ENCODE data around the gene KCNK13.

- TF ChIP-seq MAX (CRISPR knock-in tag; IDR thresholded peaks at IDR 0.05) (no peak), RBFOX2 (IDR thresholded peaks at IDR 0.05; ENCODE audit: low read depth, low read length) (no peak), GABPA (tag; conservative IDR thresholded peaks at IDR 0.05; ENCODE audit: low read depth) (no peak), CBX5 (IDR thresholded peaks at IDR 0.05; ENCODE audit: borderline replicate concordance, low read depth) (no peak), KDM5B (IDR thresholded peaks at IDR 0.05; ENCODE audit: insufficient replicate concordance, low read depth, low read length) (no peak), CEBPG (CRISPR knock-in tag; IDR thresholded peaks at IDR 0.05) (no peak), CEBPG (tag; conservative IDR thresholded peaks at IDR 0.05 in 1 of 2, IDR thresholded peaks at IDR 0.05 in 1 of 2) (no peak), CTCF (IDR thresholded peaks at IDR 0.05 in 2 of 3, conservative IDR thresholded peaks at IDR 0.05 in 1 of 3; ENCODE audit: insufficient read depth in 2 of 3, low read depth in 1 of 3, low read length in 3 of 3) (no peak), RCOR1 (IDR thresholded peaks at IDR 0.05; ENCODE audit: borderline replicate concordance in 1 of 2, low read depth in 2 of 2, low read length in 2 of 2) (no peak), ARNT (IDR thresholded peaks at IDR 0.05) (no peak), YY1 (IDR thresholded peaks at IDR 0.05; ENCODE audit: borderline replicate concordance in 1 of 3, control insufficient read depth in 1 of 3, extremely low read depth in 1 of 3, insufficient read depth in 3 of 3, insufficient read length in 1 of 3, insufficient replicate concordance in 2 of 3, low read depth in 1 of 3, low read length in 2 of 3) (no peak), JUN (IDR thresholded peaks at IDR 0.05; ENCODE audit: borderline replicate concordance, low read depth, low read length) (no peak), JUN (CRISPR knock-in tag; IDR thresholded peaks at IDR 0.05; ENCODE audit: borderline replicate concordance) (no peak), KAT7 (CRISPR knock-in tag; IDR thresholded peaks at IDR 0.05; ENCODE audit: borderline replicate concordance) (no peak), CCNT2 (IDR thresholded peaks at IDR 0.05; ENCODE audit: borderline replicate concordance, extremely low read depth, insufficient read length, low read depth, low read length) (no peak), TRIM24 (IDR thresholded peaks at IDR 0.05) (no peak)
Observed at GRCh38 chr14:90053044-90053443, 8.8 kb upstream of the KCNK13 start.
